K562 (cell line): Measurements from ENCODE around the gene OLIG2. TPM values are rescaled to one million over a fixed set of nuclear protein-coding genes. Genes with fewer than 3 reads are reported as not detected.

Source experiments
- ATAC-seq: fragments of 200-7000 bp; cut with Tn5 transposase; 3 replicates; pipeline ENCODE4 v1.9.1; 2020; ENCODE audit warnings: moderate library complexity
- BruUV-seq: library from RNA; stranded (reverse); fragments of 400-500 nt; replicated peaks from 2 replicates; lab custom pipeline; 2021; lab: Mats Ljungman, UMichigan
- CTCF ChIA-PET: fragments of 300-600 bp; formaldehyde crosslinking; extraction: SDS; loops from one replicate; lab custom pipeline; 2021; ENCODE audit warnings: low intra/inter-chr PET ratio; lab: Yijun Ruan, JAX
- POLR2A ChIA-PET: fragments of 300-600, 350-650 bp; sonication (Branson Sonifier 250); formaldehyde crosslinking; extraction: SDS; loops from one replicate; lab custom pipeline; 2021; ENCODE audit warnings: antibody characterized with exemption, inconsistent platforms; lab: Yijun Ruan, JAX
- DNase-seq, 4 experiments: peaks; one replicate each; pipeline versions ENCODE4 v3.0.0 to v3.0.0-alpha.2; 2011 to 2018; ENCODE audit warnings: low spot score in 3 of 4, mixed read lengths in 3 of 4; ENCODE audit errors: extremely low read depth in 1 of 4
- FAIRE-seq: peaks from 2 replicates; lab custom pipeline; 2011; peaks lifted over from hg19 to GRCh38; lab: Jason Lieb, UNC
- H2AFZ ChIP-seq: 2 replicates; pipeline ENCODE4 v1.6.0; 2011; ENCODE audit warnings: low read depth, low read length, control low read depth, inconsistent platforms
- H3K27ac ChIP-seq: fragments of 200-600 bp; 3 replicates; pipeline ENCODE4 v1.8.0; 2011; ENCODE audit warnings: low read depth, mild to moderate bottlenecking, control low read depth, inconsistent platforms, low read length, moderate library complexity, mixed read lengths; ENCODE audit errors: extremely low read depth
- H3K27me3 ChIP-seq, 2 experiments: fragments of 300-600 bp in 1 of 2; 2 replicates in 1 of 2; 3 replicates in 1 of 2; pipeline versions ENCODE4 v1.6.0 to v1.8.0; 2011; ENCODE audit warnings: inconsistent platforms in 2 of 2, low read length in 2 of 2, mild to moderate bottlenecking in 1 of 2, mixed read lengths in 1 of 2, moderate library complexity in 1 of 2; ENCODE audit not compliant: control insufficient read depth in 2 of 2, insufficient read depth in 2 of 2
- H3K36me3 ChIP-seq: fragments of 300-600 bp; 3 replicates; pipeline ENCODE4 v1.8.0; 2011; ENCODE audit warnings: mild to moderate bottlenecking, low read length, inconsistent platforms; ENCODE audit not compliant: control insufficient read depth, insufficient read depth
- H3K4me1 ChIP-seq, 2 experiments: fragments of 200-600 bp in 1 of 2; replicated peaks in 1 of 2; 2 replicates in 1 of 2; 3 replicates in 1 of 2; pipeline versions ENCODE4 v1.5.1 to v1.8.0; 2011; ENCODE audit warnings: inconsistent platforms in 2 of 2, low read length in 2 of 2, mild to moderate bottlenecking in 1 of 2, mixed read lengths in 1 of 2, moderate library complexity in 1 of 2; ENCODE audit not compliant: control insufficient read depth in 2 of 2, insufficient read depth in 2 of 2
- H3K4me2 ChIP-seq: 2 replicates; pipeline ENCODE4 v1.6.1; 2011; ENCODE audit warnings: low read length, control low read depth, inconsistent platforms, mixed read lengths; ENCODE audit not compliant: insufficient read depth
- H3K4me3 ChIP-seq: fragments of 200-600 bp; sonication (generic), shearing (Covaris generic); 2 replicates; pipeline ENCODE4 v1.5.1; 2016; ENCODE audit warnings: control low read depth, inconsistent platforms
- H3K79me2 ChIP-seq: fragments of 200-600 bp; 3 replicates; pipeline ENCODE4 v1.8.0; 2011; ENCODE audit warnings: low read length, inconsistent platforms; ENCODE audit not compliant: control insufficient read depth, insufficient read depth
- H3K9ac ChIP-seq, 2 experiments: 2 replicates each; pipeline versions ENCODE4 v1.6.0 to v1.6.1; 2011; ENCODE audit warnings: low read depth in 2 of 2, low read length in 2 of 2, control low read depth in 1 of 2, inconsistent platforms in 1 of 2, mild to moderate bottlenecking in 1 of 2, mixed read lengths in 1 of 2; ENCODE audit not compliant: insufficient read depth in 1 of 2
- H3K9me1 ChIP-seq: one replicate; pipeline ENCODE4 v1.6.0; 2011; ENCODE audit warnings: inconsistent platforms, mild to moderate bottlenecking, low read length, moderate library complexity; ENCODE audit not compliant: control insufficient read depth, insufficient read depth
- H3K9me3 ChIP-seq: replicated peaks from 2 replicates; pipeline ENCODE4 v1.5.1; 2011; ENCODE audit warnings: low read depth, low read length, inconsistent platforms; ENCODE audit not compliant: control insufficient read depth, insufficient read depth
- H4K20me1 ChIP-seq: replicated peaks from 2 replicates; pipeline ENCODE4 v1.6.1; 2011; ENCODE audit warnings: low read length, inconsistent platforms, mixed read lengths; ENCODE audit not compliant: control insufficient read depth, insufficient read depth
- ETV6 ChIP-seq, 3 experiments: fragments of 150-350 bp in 1 of 3; sonication (generic) in 1 of 3; formaldehyde crosslinking in 1 of 3; IDR thresholded peaks; 2 replicates each; pipeline versions ENCODE4 v1.6.1 to v1.8.0; 2014 to 2022; ENCODE audit warnings: borderline replicate concordance in 2 of 3, low read depth in 2 of 3, antibody characterized with exemption in 1 of 3, low read length in 1 of 3, mild to moderate bottlenecking in 1 of 3, missing genetic modification reagents in 1 of 3
- FOXK1 ChIP-seq: sonication (generic); formaldehyde crosslinking; IDR thresholded peaks from 2 replicates; pipeline ENCODE4 v1.8.0; 2022; ENCODE audit warnings: missing genetic modification reagents, mild to moderate bottlenecking, borderline replicate concordance
- HDAC1 ChIP-seq, 2 experiments: fragments of 450-650 bp; IDR thresholded peaks; 2 replicates each; pipeline ENCODE4 v1.6.1; 2016 to 2017; ENCODE audit warnings: inconsistent platforms in 1 of 2, mild to moderate bottlenecking in 1 of 2, moderate library complexity in 1 of 2
- PCBP1 ChIP-seq: fragments of 200-400 bp; formaldehyde crosslinking; IDR thresholded peaks from 2 replicates; pipeline ENCODE4 v1.6.1; 2018; ENCODE audit warnings: mild to moderate bottlenecking, low read depth, low read length; ENCODE audit not compliant: poor library complexity, severe bottlenecking
- SMARCC2 ChIP-seq: fragments of 450-650 bp; IDR thresholded peaks from 2 replicates; pipeline ENCODE4 v1.6.1; 2017; ENCODE audit warnings: antibody characterized with exemption, moderate library complexity, mild to moderate bottlenecking, low read depth
- ZFP30 ChIP-seq: fragments of 250-450 bp; sonication (Bioruptor Pico); IDR thresholded peaks from 2 replicates; pipeline ENCODE4 v1.8.0; 2022; ENCODE audit warnings: moderate library complexity, mild to moderate bottlenecking, inconsistent platforms, borderline replicate concordance
- ZKSCAN3 ChIP-seq: fragments of 250-450 bp; sonication (Bioruptor Pico); IDR thresholded peaks from 2 replicates; pipeline ENCODE4 v1.4.0; 2020
- ZNF224 ChIP-seq: sonication (generic); formaldehyde crosslinking; IDR thresholded peaks from 2 replicates; pipeline ENCODE4 v1.8.0; 2022; ENCODE audit warnings: mild to moderate bottlenecking, missing genetic modification reagents
- WGBS: fragments of 100-300 bp; shearing (Covaris generic); methylation state at CpG from one replicate; pipeline ENCODE4 v1.1.6; 2016; ENCODE audit warnings: low coverage, mixed read lengths; ENCODE audit not compliant: insufficient coverage; ENCODE audit errors: missing lambda C conversion rate; 5-methylcytosine and 5-hydroxymethylcytosine counted together
- in situ Hi-C: fragments of 300-500 bp; cut with MboI; formaldehyde crosslinking; loops from 4 replicates; pipeline ENCODE4 v1.15.0; 2018; ENCODE audit warnings: inconsistent platforms, mixed read lengths
- intact Hi-C: fragments of 100-400 bp; cut with micrococcal nuclease; formaldehyde crosslinking; loops from 2 replicates; pipeline ENCODE4 v1.14.2; 2022
- polyA plus RNA-seq, 8 experiments: library from polyadenylated mRNA; depleted of rRNA in 4 of 8; stranded (reverse) in 5 of 8; unstranded in 3 of 8; fragments of >200 nt; fragmentation: Nextera tagmentation in 2 of 8; fragmentation: Illumina TruSeq in 1 of 8; extraction: Ambion mirVana in 2 of 8; extraction: Trizol in 1 of 8; gene quantifications; 2 replicates each; pipeline versions ENCODE4 v1.2.1 to v1.2.3, GENCODE V29; 2011 to 2014; ENCODE audit warnings: inconsistent platforms in 1 of 8, missing spikeins in 1 of 8
- total RNA-seq, 7 experiments: library from RNA; depleted of rRNA in 6 of 7; stranded (reverse); fragments of >200 nt in 6 of 7; fragmentation: Illumina TruSeq in 2 of 7; extraction: Trizol in 2 of 7; gene quantifications; 2 replicates each; pipeline versions ENCODE4 v1.2.1 to v1.2.3, GENCODE V29; 2011 to 2021; ENCODE audit warnings: low replicate concordance in 1 of 7

The OLIG2 gene
- total and polyA plus RNA-seq, 9 of the 15 experiments (the other 6 are each of a cell fraction or from before 2014, with no cell fraction given) = not detected

DNA sequence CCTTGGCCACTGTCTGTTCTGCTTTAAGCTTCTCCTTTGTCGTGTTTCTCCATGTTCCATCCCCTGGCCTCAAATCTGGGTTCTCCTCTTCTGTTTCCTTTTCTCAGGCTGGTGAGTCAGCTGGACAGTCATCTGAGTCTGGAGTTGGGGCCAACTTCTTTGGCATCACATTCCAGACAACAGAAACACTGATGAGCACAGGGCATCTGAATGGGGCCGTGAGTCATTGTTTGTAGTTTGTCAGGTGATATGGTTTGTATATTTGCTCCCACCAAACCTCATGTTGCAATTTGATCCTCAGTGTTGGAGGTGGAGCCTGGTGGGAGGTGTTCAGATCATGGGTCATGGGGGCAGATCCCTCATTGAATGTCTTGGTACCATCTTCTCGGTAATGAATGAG is 14.3 kb upstream of the OLIG2 start:
- no TSS peak for BruUV-seq
- Histone ChIP-seq H3K9me1 (no peaks in the 10 kb centered on the region), H3K9me3 (no peaks in the 10 kb centered on the region), H4K20me1 (no peaks in the 10 kb centered on the region; the same call in 1 of the 2 replicates), H3K4me3 (no peak overlapping the region), H3K27me3 (peaks cover 0 to 11% of the 10 kb centered on the region in 2 experiments; a peak in 3 of 5 replicates), H3K36me3 (no peaks in the 10 kb centered on the region), H3K4me2 (no peak overlapping the region), H3K79me2 (no peaks in the 10 kb centered on the region), H2AFZ (no peak overlapping the region), H3K9ac (no peak overlapping the region), H3K27ac (no peak overlapping the region), H3K4me1 (no peaks in the 10 kb centered on the region)
- whole genome bisulfite sequencing = 0% methylated on average over 3 of the region's 3 CpGs
- TF ChIP-seq HDAC1 (IDR thresholded peaks at IDR 0.05) = no peak
- TF ChIP-seq FOXK1 (CRISPR knock-in tag) = no peak
- no peak for TF ChIP-seq ETV6 (IDR thresholded peaks at IDR 0.05; ENCODE audit: borderline replicate concordance in 1 of 2, low read depth in 2 of 2, low read length in 1 of 2)
- no peak for TF ChIP-seq ETV6 (CRISPR knock-in tag; IDR thresholded peaks at IDR 0.05; ENCODE audit: borderline replicate concordance)
- no peak for TF ChIP-seq PCBP1
- no peak for TF ChIP-seq ZFP30 (CRISPR knock-in tag)
- no peak for TF ChIP-seq ZNF224
- no peak for TF ChIP-seq SMARCC2
- no peak for TF ChIP-seq ZKSCAN3 (CRISPR knock-in tag)
- ChIA-PET CTCF (no interaction called here), POLR2A (interaction anchor here (0.7 to 1.2 kb wide), 4 partner anchors 9 to 52 kb away, joined by 3 to 4 read pairs (median 4); no protein-coding TSS in a partner anchor)
- ATAC-seq (no peak), FAIRE-seq (no peak), DNase-seq (no peak)
- intact Hi-C loops = no loop called here
- in situ Hi-C loops = no loop called here
